GM18508 (cell line): ENCODE results near the gene ARPC2.
A peak's percentile ranks its signal among the peaks of the same experiment; 100 is the strongest.

Experiments used
- ATAC-seq: cut with Tn5 transposase; IDR thresholded peaks from one replicate; pipeline ENCODE4 v1.9.1; 2021; ENCODE audit warnings: moderate number of reproducible peaks; ENCODE audit not compliant: insufficient read depth, unreplicated experiment

The ARPC2 gene

GRCh38 chr2:218249691-218250090 is 32.7 kb downstream of the ARPC2 start:
- no peak for ATAC-seq

- no peak for ATAC-seq
Measured at GRCh38 chr2:218252509-218253231, 35.7 kb downstream of the ARPC2 start.

- no peak for ATAC-seq
Measured at GRCh38 chr2:218253232-218253625, 36.2 kb downstream of the ARPC2 start.

- no peak for ATAC-seq
Measured at GRCh38 chr2:218255446-218255845, 38.5 kb downstream of the ARPC2 start.

GRCh38 chr2:218256612-218257350 is 39.8 kb downstream of the ARPC2 start:
- ATAC-seq, result no peak

- peak; percentile 67 for ATAC-seq
Measured at GRCh38 chr2:218257390-218257981, 40.5 kb downstream of the ARPC2 start.

- no peak for ATAC-seq
Measured at GRCh38 chr2:218259099-218259961, 42.3 kb downstream of the ARPC2 start.

- no peak for ATAC-seq
Measured at GRCh38 chr2:218260166-218260565, 43.2 kb downstream of the ARPC2 start.

GRCh38 chr2:218260742-218261422 is 43.9 kb downstream of the ARPC2 start, which contains the start of gene GPBAR1:
GPBAR1 (plus strand) TSS chr2:218261015; CDS start chr2:218262725, 1,710 bp downstream.
- ATAC-seq, result no peak

- no peak for ATAC-seq
Measured at GRCh38 chr2:218261423-218262236, 44.6 kb downstream of the ARPC2 start.

GRCh38 chr2:218262237-218262600 is 45.2 kb downstream of the ARPC2 start:
- ATAC-seq, result no peak

GRCh38 chr2:218262631-218263586 is 45.9 kb downstream of the ARPC2 start:
- ATAC-seq, result no peak

GRCh38 chr2:218263817-218264641 is 47.0 kb downstream of the ARPC2 start:
- ATAC-seq, result no peak

- no peak for ATAC-seq
Measured at GRCh38 chr2:218264773-218265561, 48.0 kb downstream of the ARPC2 start.

GRCh38 chr2:218265626-218266025 is 48.6 kb downstream of the ARPC2 start:
- no peak for ATAC-seq

GRCh38 chr2:218266316-218266979 is 49.5 kb downstream of the ARPC2 start:
- no peak for ATAC-seq
